22Rv1 (cell line): Measurements from ENCODE around the gene GLP2R.

ENCODE experiments used
- H3K27ac ChIP-seq: fragments of 450-650 bp; 2 replicates; pipeline ENCODE4 v1.5.1; 2017
- CTCF ChIP-seq: fragments of 450-650 bp; IDR thresholded peaks from 2 replicates; pipeline ENCODE4 v1.5.1; 2017; ENCODE audit warnings: mild to moderate bottlenecking
- ZFX ChIP-seq: fragments of 450-650 bp; IDR thresholded peaks from 2 replicates; pipeline ENCODE4 v1.6.1; 2017; ENCODE audit warnings: antibody characterized with exemption, borderline replicate concordance

The GLP2R gene

GRCh38 chr17:9911089-9911488, 85.4 kb downstream of the GLP2R start:
- no peak overlapping the region for H3K27ac ChIP-seq
- TF ChIP-seq ZFX, result no peak
- no peak for TF ChIP-seq CTCF

DNA sequence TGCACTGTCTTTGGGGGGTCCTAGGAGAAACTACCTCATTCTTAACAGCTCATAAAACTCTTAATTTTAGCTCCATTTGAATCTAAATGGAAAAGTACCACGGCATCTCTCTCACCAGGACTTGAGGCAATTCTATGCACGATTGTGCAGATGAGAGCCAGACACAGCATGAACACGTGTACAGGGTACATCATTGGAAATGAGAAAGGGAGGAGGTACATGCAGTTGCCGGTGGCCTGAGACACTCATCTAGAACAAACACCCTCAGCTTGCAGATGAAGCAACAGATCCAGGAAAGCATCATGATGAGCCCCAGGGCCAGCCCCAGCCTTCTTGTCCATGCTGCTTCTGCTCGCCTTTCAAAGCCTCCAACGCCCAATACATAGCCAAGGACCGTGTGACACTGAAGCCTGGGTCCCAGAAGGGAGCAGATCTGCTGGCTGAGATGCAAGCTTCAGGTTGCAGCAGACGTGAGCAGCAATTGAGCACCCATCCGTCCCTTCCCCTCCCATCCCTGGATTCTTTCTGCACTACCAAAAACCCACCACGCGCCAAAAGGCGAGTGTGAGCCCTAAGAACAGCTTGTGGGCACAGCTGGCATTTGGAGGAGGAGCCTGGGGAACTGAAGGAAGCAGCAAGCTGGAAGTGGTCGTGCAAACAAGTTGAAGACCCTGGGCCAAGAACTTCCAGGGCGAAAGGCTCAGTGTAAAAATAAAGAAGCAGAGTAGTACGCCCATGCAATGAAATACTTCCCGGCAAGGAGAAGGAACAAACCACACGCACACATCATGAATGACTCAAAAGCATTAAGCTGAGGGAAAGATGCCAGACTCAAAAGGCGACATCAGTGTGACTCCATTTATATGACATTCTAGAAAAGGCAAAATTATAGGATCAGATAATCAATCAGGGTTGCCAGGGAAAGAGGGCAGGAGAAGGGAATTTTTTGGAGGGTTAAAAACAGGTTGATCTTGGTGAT, 86.7 kb downstream of the GLP2R start:
- TF ChIP-seq ZFX (no peak), CTCF (no peak)

DNA sequence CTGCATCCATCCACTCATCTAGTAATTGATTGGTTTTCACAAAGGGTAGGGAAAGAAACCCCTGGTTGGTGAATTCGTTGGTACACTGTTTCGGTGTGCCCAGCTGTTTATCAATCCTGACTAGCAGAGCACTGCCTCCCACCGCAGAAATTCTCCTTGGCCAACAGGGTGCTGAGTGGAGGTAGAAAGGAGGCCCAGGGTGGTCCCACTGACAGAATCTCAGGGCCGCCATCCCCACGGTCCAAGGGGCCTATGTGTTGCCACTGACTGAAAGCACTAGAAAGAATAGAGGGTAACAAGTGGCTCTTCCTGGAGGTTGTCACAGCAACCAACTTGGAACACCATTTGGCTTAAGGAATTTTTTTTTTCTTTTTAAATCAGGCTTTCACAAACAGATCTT, 87.8 kb downstream of the GLP2R start:
- no peak for TF ChIP-seq ZFX
- no peak for TF ChIP-seq CTCF
- H3K27ac ChIP-seq, result no peak overlapping the region

More for the DNA sequence above, 86.7 kb downstream of the GLP2R start:
- H3K27ac ChIP-seq, result no peak overlapping the region

- no peak overlapping the region for H3K27ac ChIP-seq
- no peak for TF ChIP-seq ZFX
- TF ChIP-seq CTCF, result no peak
Measured at GRCh38 chr17:9916108-9916507, 90.4 kb downstream of the GLP2R start.

DNA sequence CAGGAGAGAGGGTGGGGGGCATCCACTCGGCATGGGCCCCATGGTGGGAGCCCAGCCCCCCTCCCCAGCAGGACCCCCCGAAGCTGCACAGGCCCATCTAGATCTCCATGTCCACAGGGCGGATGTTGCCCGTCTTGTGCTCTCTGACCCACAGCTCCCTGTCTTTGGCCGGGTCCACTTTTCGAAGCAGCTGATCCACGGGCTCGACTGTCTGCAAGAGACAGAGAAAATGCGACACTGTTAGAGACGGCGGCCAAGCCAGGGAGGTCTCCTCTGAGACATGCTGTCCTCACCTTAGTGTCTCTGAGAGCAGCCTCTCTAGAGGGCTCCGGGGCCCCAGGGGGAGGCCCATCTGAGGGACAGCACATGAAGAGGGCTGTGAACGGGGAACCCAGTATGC, 91.4 kb downstream of the GLP2R start:
- H3K27ac ChIP-seq, result no peak overlapping the region
- no peak for TF ChIP-seq ZFX
- TF ChIP-seq CTCF, result no peak

- H3K27ac ChIP-seq, result no peak overlapping the region
Measured at GRCh38 chr17:9917801-9918200, 92.1 kb downstream of the GLP2R start.

More at GRCh38 chr17:9917801-9918200, 92.1 kb downstream of the GLP2R start:
- no peak for TF ChIP-seq CTCF
- TF ChIP-seq ZFX, result no peak
